Esophagus squamous epithelium (tissue), 5 donors: ENCODE measurements around the gene DGKD. TPM values are rescaled to one million over a fixed set of nuclear protein-coding genes. Genes with fewer than 3 reads are reported as not detected.

ENCODE experiments used
- DNase-seq: peaks from one replicate; lab custom pipeline; 2025; lab: John Stamatoyannopoulos, UW
- H3K27ac ChIP-seq, 4 donors: fragments of 200-600 bp; sonication (generic); one replicate each; pipeline ENCODE4 v1.5.1; 2016 to 2019; ENCODE audit warnings: mild to moderate bottlenecking in 1 of 4
- H3K27me3 ChIP-seq, 4 donors: fragments of 200-600 bp; sonication (generic); 1 replicate in 3 of 4; 2 replicates in 1 of 4; pipeline versions ENCODE4 v1.5.1 to v1.6.0; 2017 to 2021; ENCODE audit warnings: antibody characterized with exemption in 1 of 4
- H3K36me3 ChIP-seq, 3 donors: fragments of 200-600 bp; sonication (generic); one replicate each; pipeline ENCODE4 v1.5.1; 2016 to 2019
- H3K4me1 ChIP-seq, 3 donors: fragments of 200-600 bp; sonication (generic); one replicate each; pipeline ENCODE4 v1.5.1; 2017 to 2019
- H3K4me3 ChIP-seq, 4 donors: fragments of 200-600 bp; sonication (generic); 1 replicate in 3 of 4; 2 replicates in 1 of 4; pipeline ENCODE4 v1.5.1; 2016 to 2019; ENCODE audit warnings: mild to moderate bottlenecking in 2 of 4, moderate library complexity in 1 of 4
- H3K9me3 ChIP-seq, 3 donors: fragments of 200-600 bp; sonication (generic); one replicate each; pipeline ENCODE4 v1.5.1; 2016 to 2019
- POLR2A ChIP-seq, 4 donors: fragments of 450-650 bp; IDR thresholded peaks; one replicate each; pipeline ENCODE4 v1.6.1; 2017; ENCODE audit warnings: antibody characterized with exemption in 4 of 4, mild to moderate bottlenecking in 4 of 4, moderate library complexity in 3 of 4
- WGBS, 2 donors: methylation state at CpG; one replicate each; pipeline ENCODE4 v1.1.5; 2018; 5-methylcytosine and 5-hydroxymethylcytosine counted together
- intact Hi-C: fragments of 100-400 bp; cut with DNase I; formaldehyde crosslinking; loops from one replicate; pipeline ENCODE4 v1.15.0; 2022
- total RNA-seq, 4 donors: library from RNA; depleted of rRNA; stranded (reverse); fragments of >200 nt; gene quantifications; one replicate each; pipeline ENCODE4 v1.1.0, GENCODE V29; 2016
- TF ChIP-seq, protein P1 (sequence below), 6 experiments: fragments of 450-650 bp in 4 of 6; fragments of 200-600 bp in 2 of 6; sonication (generic) in 2 of 6; IDR thresholded peaks; one replicate each; pipeline ENCODE4 v1.5.1; 2016 to 2019; ENCODE audit warnings: antibody characterized with exemption in 6 of 6, mild to moderate bottlenecking in 4 of 6, moderate library complexity in 4 of 6
- donor health status: DM: yes; HTN: yes; CAD: no.

The DGKD gene
- total RNA-seq, 4 donors from 2014 or later = 2.3 to 10.9 (median 4.2) TPM

DNA sequence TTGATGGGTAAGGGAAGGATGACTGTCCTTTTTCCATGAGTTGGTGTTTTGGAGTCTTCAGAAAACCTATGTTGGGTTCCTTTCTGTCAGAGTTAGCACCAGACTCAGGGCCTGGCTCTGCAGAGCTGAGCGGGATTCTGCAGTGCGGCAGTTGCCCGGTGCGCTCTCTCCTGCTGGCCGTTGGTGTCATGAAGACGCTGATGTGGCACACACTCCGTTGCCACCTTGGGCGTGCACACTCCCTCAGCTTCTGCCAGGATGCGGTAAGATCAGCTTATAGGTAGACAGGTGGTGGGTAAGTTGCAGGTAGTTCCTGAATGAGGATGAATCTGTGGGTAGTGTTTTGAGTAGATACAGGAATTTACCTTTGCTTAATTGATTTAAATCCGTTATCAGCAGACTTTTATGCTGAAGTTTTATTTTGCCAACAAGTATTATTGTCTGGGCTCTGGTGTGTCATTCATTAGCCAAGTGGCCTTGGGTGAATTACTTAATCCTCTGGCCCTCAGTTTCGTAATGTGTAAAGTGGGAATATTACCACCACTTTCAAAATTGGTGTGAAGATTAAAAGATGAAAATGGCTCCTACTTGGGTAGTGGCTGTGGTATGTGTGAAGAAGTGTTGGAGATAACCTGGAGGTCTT is 26.8 kb downstream of the DGKD start:
- no peaks in the 10 kb centered on the region for H3K27me3 ChIP-seq
- intact Hi-C loops = no loop called here
- no peaks in the 10 kb centered on the region for H3K36me3 ChIP-seq
- H3K4me3 ChIP-seq = no peak overlapping the region
- H3K4me1 ChIP-seq = peaks cover 7 to 19% (median 12%) of the 10 kb centered on the region in 3 donors
- no peak overlapping the region for H3K27ac ChIP-seq
- TF ChIP-seq, protein P1, sequence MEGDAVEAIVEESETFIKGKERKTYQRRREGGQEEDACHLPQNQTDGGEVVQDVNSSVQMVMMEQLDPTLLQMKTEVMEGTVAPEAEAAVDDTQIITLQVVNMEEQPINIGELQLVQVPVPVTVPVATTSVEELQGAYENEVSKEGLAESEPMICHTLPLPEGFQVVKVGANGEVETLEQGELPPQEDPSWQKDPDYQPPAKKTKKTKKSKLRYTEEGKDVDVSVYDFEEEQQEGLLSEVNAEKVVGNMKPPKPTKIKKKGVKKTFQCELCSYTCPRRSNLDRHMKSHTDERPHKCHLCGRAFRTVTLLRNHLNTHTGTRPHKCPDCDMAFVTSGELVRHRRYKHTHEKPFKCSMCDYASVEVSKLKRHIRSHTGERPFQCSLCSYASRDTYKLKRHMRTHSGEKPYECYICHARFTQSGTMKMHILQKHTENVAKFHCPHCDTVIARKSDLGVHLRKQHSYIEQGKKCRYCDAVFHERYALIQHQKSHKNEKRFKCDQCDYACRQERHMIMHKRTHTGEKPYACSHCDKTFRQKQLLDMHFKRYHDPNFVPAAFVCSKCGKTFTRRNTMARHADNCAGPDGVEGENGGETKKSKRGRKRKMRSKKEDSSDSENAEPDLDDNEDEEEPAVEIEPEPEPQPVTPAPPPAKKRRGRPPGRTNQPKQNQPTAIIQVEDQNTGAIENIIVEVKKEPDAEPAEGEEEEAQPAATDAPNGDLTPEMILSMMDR (IDR thresholded peaks at IDR 0.05) = no peak
- TF ChIP-seq POLR2A (IDR thresholded peaks at IDR 0.05) = no peak
- DNase-seq = no peak
- H3K9me3 ChIP-seq = no peaks in the 10 kb centered on the region
- 82 to 85% methylated on average over 6 to 8 of the region's 11 CpGs for WGBS, 2 donors

DNA sequence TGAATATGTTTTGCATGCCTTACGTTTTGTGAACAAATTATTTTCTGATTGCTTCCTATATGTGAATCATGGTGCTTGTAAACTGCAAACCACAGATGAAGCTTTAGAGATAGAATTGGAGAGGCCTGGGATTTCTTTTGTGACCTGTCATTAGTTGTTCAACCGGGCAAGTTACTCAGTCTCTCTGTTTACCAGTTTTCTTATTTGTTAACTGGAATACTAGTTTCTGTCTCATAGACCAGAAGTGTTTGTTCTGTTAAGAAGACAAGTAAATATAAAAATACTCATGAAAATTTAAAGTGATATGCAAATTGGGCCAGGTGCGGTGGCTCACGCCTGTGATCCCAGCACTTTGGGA is 27.3 kb downstream of the DGKD start:
- no peaks in the 10 kb centered on the region for H3K27me3 ChIP-seq
- no peak for DNase-seq
- intact Hi-C loops = no loop called here
- no peaks in the 10 kb centered on the region for H3K36me3 ChIP-seq
- H3K4me1 ChIP-seq = peaks cover 7 to 24% (median 17%) of the 10 kb centered on the region in 3 donors
- no peak overlapping the region for H3K4me3 ChIP-seq
- no peaks in the 10 kb centered on the region for H3K9me3 ChIP-seq
- H3K27ac ChIP-seq = no peak overlapping the region
- WGBS, 2 donors = 83 to 86% methylated on average over 4 of the region's 4 CpGs
- no peak for TF ChIP-seq POLR2A (IDR thresholded peaks at IDR 0.05)
- TF ChIP-seq, protein P1 (IDR thresholded peaks at IDR 0.05) = no peak

DNA sequence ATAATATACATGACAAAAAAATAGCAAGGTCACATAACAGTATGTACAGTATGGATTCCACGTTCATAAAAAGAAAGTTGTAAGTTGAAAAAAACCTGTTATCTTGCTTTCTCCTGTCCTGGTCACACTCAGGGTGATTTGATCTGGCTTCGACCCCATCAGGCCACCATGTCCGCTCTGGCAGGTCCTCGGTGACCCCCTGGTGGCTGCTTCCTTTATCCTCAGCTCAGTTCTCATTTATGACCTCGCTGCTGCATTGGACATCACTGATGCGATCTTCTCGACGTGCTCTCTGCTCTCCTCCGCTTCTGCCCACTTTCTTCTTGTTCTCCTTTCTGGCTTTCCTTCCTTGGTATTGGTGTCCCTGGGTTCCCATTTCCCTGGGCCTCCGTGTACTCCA is 29.7 kb downstream of the DGKD start:
- Histone ChIP-seq H3K4me1 (peaks cover 7 to 48% (median 32%) of the 10 kb centered on the region in 3 donors), H3K9me3 (no peaks in the 10 kb centered on the region), H3K27me3 (no peaks in the 10 kb centered on the region), H3K36me3 (no peaks in the 10 kb centered on the region), H3K4me3 (no peak overlapping the region), H3K27ac (no peak overlapping the region)
- DNase-seq = no peak
- intact Hi-C loops = no loop called here
- 82 to 91% methylated on average over 10 of the region's 10 CpGs for WGBS, 2 donors
- TF ChIP-seq POLR2A (IDR thresholded peaks at IDR 0.05) = no peak
- TF ChIP-seq, protein P1 (IDR thresholded peaks at IDR 0.05) = no peak

DNA sequence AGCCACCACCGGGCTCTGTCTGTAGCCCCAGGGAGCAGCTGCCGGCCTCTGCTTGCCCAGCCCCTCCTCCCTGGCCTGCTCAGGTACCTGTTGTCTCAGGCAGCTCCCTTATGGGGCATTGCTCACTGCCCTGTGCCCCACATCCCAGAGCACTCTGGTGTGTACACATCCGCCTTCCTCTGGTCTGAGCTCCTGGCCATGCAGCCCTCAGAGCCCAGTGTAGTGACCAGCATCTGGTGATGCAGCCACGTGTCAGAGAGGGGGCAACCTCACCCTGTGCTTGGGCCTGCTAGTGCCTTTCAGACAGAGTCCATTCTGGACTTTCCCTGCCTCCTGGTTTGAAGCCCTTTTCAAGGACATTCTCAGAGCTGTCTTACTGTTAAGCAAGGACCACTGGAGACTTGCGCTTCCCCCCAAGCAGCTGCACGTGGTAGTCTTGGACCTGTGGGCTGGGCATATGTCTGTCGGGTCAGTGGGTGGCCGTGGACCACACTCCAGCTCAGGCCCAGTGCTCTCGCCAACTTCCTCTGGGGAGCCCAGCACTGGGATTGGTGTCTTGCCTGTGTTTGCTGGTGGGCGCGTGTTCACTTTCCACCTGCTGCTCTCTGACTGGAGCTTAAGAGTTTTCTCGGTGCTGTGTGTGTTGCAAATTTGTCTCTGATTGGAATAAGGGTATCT is 30.7 kb downstream of the DGKD start:
- DNase-seq = no peak
- intact Hi-C loops = no loop called here
- H3K27ac ChIP-seq = peak overlapping the region in 2 of 4 donors; percentile 36 to 85

More for the DNA sequence above, 30.7 kb downstream of the DGKD start:
- Histone ChIP-seq H3K27me3 (no peaks in the 10 kb centered on the region), H3K36me3 (peaks cover 0 to 5% (median 0%) of the 10 kb centered on the region in 3 donors), H3K4me1 (peaks cover 7 to 49% (median 32%) of the 10 kb centered on the region in 3 donors), H3K4me3 (no peak overlapping the region), H3K9me3 (no peaks in the 10 kb centered on the region)
- TF ChIP-seq, protein P1 (IDR thresholded peaks at IDR 0.05) = no peak
- TF ChIP-seq POLR2A (IDR thresholded peaks at IDR 0.05) = no peak
- WGBS, 2 donors = 53 to 63% methylated on average over 4 to 10 of the region's 12 CpGs
